Upper lobe of left lung (tissue), 4 donors: Measurements from ENCODE around the gene C12orf75.

Source experiments
- CTCF ChIP-seq, 6 experiments: fragments of 450-650 bp in 4 of 6; fragments of 200-600 bp in 2 of 6; sonication (generic) in 2 of 6; IDR thresholded peaks; one replicate each; pipeline ENCODE4 v1.5.1; 2016 to 2019; ENCODE audit warnings: antibody characterized with exemption in 6 of 6
- EP300 ChIP-seq, 4 donors: sonication (generic); formaldehyde crosslinking; IDR thresholded peaks; one replicate each; pipeline ENCODE4 v1.5.1; 2017; ENCODE audit warnings: antibody characterized with exemption in 4 of 4, control low read depth in 2 of 4
- POLR2A ChIP-seq, 4 donors: fragments of 450-650 bp; IDR thresholded peaks; one replicate each; pipeline ENCODE4 v1.5.1; 2016 to 2017; ENCODE audit warnings: antibody characterized with exemption in 4 of 4, mild to moderate bottlenecking in 2 of 4

GRCh38 chr12:105409801-105410471, 79.4 kb downstream of the C12orf75 start:
- TF ChIP-seq CTCF (IDR thresholded peaks at IDR 0.05) (no peak), EP300 (IDR thresholded peaks at IDR 0.05) (no peak), POLR2A (IDR thresholded peaks at IDR 0.05) (no peak)
